Breast epithelium (tissue), 3 donors: ENCODE measurements around the gene PPP1CA.

ENCODE experiments used
- CTCF ChIP-seq, 3 donors: fragments of 450-650 bp; IDR thresholded peaks; one replicate each; pipeline ENCODE4 v1.5.1; 2016 to 2017; ENCODE audit warnings: antibody characterized with exemption in 3 of 3, mild to moderate bottlenecking in 3 of 3, moderate library complexity in 3 of 3
- POLR2A ChIP-seq: fragments of 450-650 bp; IDR thresholded peaks from one replicate; pipeline ENCODE4 v1.6.1; 2016; ENCODE audit warnings: antibody characterized with exemption, mild to moderate bottlenecking, moderate library complexity
- POLR2AphosphoS5 ChIP-seq, 3 donors: sonication (generic); formaldehyde crosslinking; IDR thresholded peaks; one replicate each; pipeline ENCODE4 v1.6.1; 2017; ENCODE audit warnings: antibody characterized with exemption in 3 of 3

GRCh38 chr11:67357831-67358670, 43.6 kb downstream of the PPP1CA start:
- TF ChIP-seq CTCF (IDR thresholded peaks at IDR 0.05) (no peak), POLR2AphosphoS5 (IDR thresholded peaks at IDR 0.05) (no peak), POLR2A (no peak)
